Measurements from ENCODE around the gene GPHB5. TPM values are rescaled to one million over a fixed set of nuclear protein-coding genes. Genes with fewer than 3 reads are reported as not detected.

Gene GPHB5
- total RNA-seq, 1 experiment from 2014 or later = not detected

- no peaks in the 10 kb centered on the region for H3K9me3 ChIP-seq (ENCODE audit: control insufficient read depth, insufficient read depth, low read depth, low read length)
- no peak overlapping the region for H3K4me3 ChIP-seq (ENCODE audit: low read depth in 2 of 2, low read length in 2 of 2)
- BruUV-seq (replicated peaks) = no TSS peak
- H3K4me1 ChIP-seq (ENCODE audit: control insufficient read depth, insufficient read depth, low read length) = no peaks in the 10 kb centered on the region
- H3K27me3 ChIP-seq (ENCODE audit: control insufficient read depth, insufficient read depth, low read length) = no peaks in the 10 kb centered on the region
- DNase-seq (ENCODE audit: low read depth, low spot score) (no peak), ATAC-seq (no peak)
- POLR2A ChIA-PET = no interaction called here
- CTCF ChIA-PET = no interaction called here
- no peak overlapping the region for H3K27ac ChIP-seq (ENCODE audit: low read length)
- TF ChIP-seq SIN3A (IDR thresholded peaks at IDR 0.05; ENCODE audit: borderline replicate concordance, insufficient read depth, low read depth, low read length) (no peak), CTCF (IDR thresholded peaks at IDR 0.05) (no peak), POLR2AphosphoS5 (IDR thresholded peaks at IDR 0.05; ENCODE audit: low read depth, low read length) (no peak), TCF7L2 (IDR thresholded peaks at IDR 0.05; ENCODE audit: low read depth, low read length) (no peak)
- TF ChIP-seq, protein P1, sequence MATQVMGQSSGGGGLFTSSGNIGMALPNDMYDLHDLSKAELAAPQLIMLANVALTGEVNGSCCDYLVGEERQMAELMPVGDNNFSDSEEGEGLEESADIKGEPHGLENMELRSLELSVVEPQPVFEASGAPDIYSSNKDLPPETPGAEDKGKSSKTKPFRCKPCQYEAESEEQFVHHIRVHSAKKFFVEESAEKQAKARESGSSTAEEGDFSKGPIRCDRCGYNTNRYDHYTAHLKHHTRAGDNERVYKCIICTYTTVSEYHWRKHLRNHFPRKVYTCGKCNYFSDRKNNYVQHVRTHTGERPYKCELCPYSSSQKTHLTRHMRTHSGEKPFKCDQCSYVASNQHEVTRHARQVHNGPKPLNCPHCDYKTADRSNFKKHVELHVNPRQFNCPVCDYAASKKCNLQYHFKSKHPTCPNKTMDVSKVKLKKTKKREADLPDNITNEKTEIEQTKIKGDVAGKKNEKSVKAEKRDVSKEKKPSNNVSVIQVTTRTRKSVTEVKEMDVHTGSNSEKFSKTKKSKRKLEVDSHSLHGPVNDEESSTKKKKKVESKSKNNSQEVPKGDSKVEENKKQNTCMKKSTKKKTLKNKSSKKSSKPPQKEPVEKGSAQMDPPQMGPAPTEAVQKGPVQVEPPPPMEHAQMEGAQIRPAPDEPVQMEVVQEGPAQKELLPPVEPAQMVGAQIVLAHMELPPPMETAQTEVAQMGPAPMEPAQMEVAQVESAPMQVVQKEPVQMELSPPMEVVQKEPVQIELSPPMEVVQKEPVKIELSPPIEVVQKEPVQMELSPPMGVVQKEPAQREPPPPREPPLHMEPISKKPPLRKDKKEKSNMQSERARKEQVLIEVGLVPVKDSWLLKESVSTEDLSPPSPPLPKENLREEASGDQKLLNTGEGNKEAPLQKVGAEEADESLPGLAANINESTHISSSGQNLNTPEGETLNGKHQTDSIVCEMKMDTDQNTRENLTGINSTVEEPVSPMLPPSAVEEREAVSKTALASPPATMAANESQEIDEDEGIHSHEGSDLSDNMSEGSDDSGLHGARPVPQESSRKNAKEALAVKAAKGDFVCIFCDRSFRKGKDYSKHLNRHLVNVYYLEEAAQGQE (IDR thresholded peaks at IDR 0.05; ENCODE audit: insufficient read depth in 1 of 2, low read depth in 2 of 2, low read length in 1 of 2) = no peak
- H3K36me3 ChIP-seq (ENCODE audit: control insufficient read depth, insufficient read depth, low read length) = no peaks in the 10 kb centered on the region
- intact Hi-C loops (cut with micrococcal nuclease; ENCODE audit: unreplicated experiment) (no loop called here), in situ Hi-C loops (cut with HindIII; ENCODE audit: low pct_unique_long_range_greater_than_20kb, low sequenced_read_pairs) (no loop called here)
Measured at GRCh38 chr14:63301891-63302534, 16.7 kb downstream of the GPHB5 start.

DNA sequence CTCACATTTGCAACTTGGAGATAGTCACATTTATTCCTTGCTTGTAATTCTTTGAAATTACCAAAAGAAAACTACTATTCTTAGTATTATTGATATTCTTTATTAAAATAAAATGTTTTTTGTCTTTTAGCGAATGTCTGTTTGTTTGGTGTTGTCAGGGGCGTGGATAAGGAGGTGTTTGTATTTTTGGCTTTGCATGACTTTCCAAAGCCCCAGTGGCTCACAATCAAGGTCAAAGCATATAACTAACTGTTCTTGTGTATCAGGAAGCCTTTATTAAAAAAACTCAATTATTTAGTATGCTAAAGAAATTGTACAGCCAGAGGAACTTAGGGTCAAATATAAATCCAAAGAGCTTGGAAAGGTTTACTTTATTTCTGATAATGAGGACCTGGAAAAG lies 17.9 kb downstream of the GPHB5 start:
- Histone ChIP-seq H3K27me3 (ENCODE audit: control insufficient read depth, insufficient read depth, low read length) (no peaks in the 10 kb centered on the region), H3K36me3 (ENCODE audit: control insufficient read depth, insufficient read depth, low read length) (no peaks in the 10 kb centered on the region), H3K4me3 (ENCODE audit: low read depth in 2 of 2, low read length in 2 of 2) (no peak overlapping the region), H3K27ac (ENCODE audit: low read length) (no peak overlapping the region), H3K4me1 (ENCODE audit: control insufficient read depth, insufficient read depth, low read length) (no peaks in the 10 kb centered on the region), H3K9me3 (ENCODE audit: control insufficient read depth, insufficient read depth, low read depth, low read length) (no peaks in the 10 kb centered on the region)
- DNase-seq (ENCODE audit: low read depth, low spot score) (no peak), ATAC-seq (no peak)
- in situ Hi-C loops (cut with HindIII; ENCODE audit: low pct_unique_long_range_greater_than_20kb, low sequenced_read_pairs) = no loop called here
- intact Hi-C loops (cut with micrococcal nuclease; ENCODE audit: unreplicated experiment) = no loop called here
- no peak for TF ChIP-seq SIN3A (IDR thresholded peaks at IDR 0.05; ENCODE audit: borderline replicate concordance, insufficient read depth, low read depth, low read length)
- no peak for TF ChIP-seq CTCF (IDR thresholded peaks at IDR 0.05)
- no TSS peak for BruUV-seq (replicated peaks)
- POLR2A ChIA-PET = no interaction called here
- CTCF ChIA-PET = no interaction called here

All from Panc1 (cell line).